Stomach smooth muscle (tissue), 2 donors: Measurements from ENCODE around the gene COQ8B.
"Not testable (repeated sequence)": the region's sequence is repeated elsewhere in the genome, so short reads cannot be mapped to it uniquely, and the experiment has no call there.

Experiments used
- H3K27ac ChIP-seq: one replicate; pipeline ENCODE4 v1.7.0; 2013; ENCODE audit warnings: mild to moderate bottlenecking, low read length, inconsistent platforms
- H3K27me3 ChIP-seq, 2 donors: one replicate each; pipeline ENCODE4 v1.7.0; 2013; ENCODE audit warnings: low read length in 2 of 2; ENCODE audit not compliant: insufficient read depth in 2 of 2, control insufficient read depth in 1 of 2
- H3K36me3 ChIP-seq, 2 donors: one replicate each; pipeline ENCODE4 v1.7.0; 2013; ENCODE audit warnings: low read length in 2 of 2; ENCODE audit not compliant: control insufficient read depth in 2 of 2, insufficient read depth in 2 of 2
- H3K4me1 ChIP-seq: one replicate; pipeline ENCODE4 v1.7.0; 2013; ENCODE audit warnings: low read length; ENCODE audit not compliant: control insufficient read depth, insufficient read depth
- H3K4me3 ChIP-seq, 2 donors: one replicate each; pipeline ENCODE4 v1.7.0; 2013; ENCODE audit warnings: low read length in 2 of 2
- H3K9ac ChIP-seq, 2 donors: one replicate each; pipeline ENCODE4 v1.7.0; 2013; ENCODE audit warnings: low read length in 2 of 2, mild to moderate bottlenecking in 1 of 2
- H3K9me3 ChIP-seq, 2 donors: one replicate each; pipeline ENCODE4 v1.7.0; 2013; ENCODE audit warnings: low read length in 2 of 2; ENCODE audit not compliant: control insufficient read depth in 2 of 2
- donor health status: healthy.
- donor health status: Pancreatic carcinoma.

Gene COQ8B

DNA sequence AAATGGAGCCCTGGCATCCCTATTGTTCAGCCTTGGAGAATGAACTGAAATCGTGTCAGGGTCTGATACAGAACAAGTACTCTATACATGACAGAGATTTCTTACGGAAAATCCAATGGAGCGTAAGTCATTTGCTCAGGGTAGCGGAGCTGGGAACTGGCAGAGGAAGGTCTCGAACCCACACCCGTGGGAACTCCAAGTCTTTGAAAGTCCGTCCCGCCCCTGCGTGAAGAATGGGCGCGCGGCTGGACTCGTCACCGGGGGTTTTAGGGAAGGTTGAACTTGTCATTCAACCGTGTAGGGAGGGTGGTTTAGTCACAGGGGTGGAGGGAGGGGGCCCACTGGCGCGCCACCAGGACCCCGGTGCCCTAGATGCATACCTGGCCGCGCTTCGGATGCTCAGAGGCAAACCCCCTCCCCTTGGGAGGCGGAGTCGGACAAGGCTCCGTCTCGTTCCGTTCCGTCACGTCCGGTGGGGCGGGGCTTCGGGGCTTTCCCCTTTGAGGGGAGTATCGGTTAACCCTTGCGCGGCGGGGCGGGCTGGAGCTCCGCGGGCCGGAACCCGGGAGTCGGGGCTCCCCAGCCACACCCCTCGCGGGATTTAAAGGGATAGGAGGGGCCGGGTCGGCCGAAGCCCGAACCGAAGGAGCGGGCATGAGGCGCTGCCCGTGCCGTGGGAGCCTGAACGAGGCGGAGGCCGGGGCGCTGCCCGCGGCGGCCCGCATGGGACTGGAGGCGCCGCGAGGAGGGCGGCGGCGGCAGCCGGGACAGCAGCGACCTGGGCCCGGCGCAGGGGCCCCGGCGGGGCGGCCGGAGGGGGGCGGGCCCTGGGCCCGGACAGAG is at the start of gene COQ8B, which contains the start of gene ITPKC:
Gene COQ8B, minus strand, starts transcription at position 405 of the 843 bp plus-strand sequence. CDS start 2,254 bp downstream, outside the sequence.
Gene ITPKC, plus strand, starts transcription at position 631 of the 843 bp plus-strand sequence. Its CDS starts 24 bp downstream, at position 655.
- Histone ChIP-seq H3K4me1 (peaks cover 62% of the 10 kb centered on the region), H3K9me3 (no peaks in the 10 kb centered on the region), H3K27me3 (no peaks in the 10 kb centered on the region), H3K27ac (peak within 1 kb of the TSS; percentile 100), H3K36me3 (no peaks in the 10 kb centered on the region), H3K4me3 (peak within 1 kb of the TSS; percentile 97 to 99), H3K9ac (peak within 1 kb of the TSS; percentile 97 to 98)

DNA sequence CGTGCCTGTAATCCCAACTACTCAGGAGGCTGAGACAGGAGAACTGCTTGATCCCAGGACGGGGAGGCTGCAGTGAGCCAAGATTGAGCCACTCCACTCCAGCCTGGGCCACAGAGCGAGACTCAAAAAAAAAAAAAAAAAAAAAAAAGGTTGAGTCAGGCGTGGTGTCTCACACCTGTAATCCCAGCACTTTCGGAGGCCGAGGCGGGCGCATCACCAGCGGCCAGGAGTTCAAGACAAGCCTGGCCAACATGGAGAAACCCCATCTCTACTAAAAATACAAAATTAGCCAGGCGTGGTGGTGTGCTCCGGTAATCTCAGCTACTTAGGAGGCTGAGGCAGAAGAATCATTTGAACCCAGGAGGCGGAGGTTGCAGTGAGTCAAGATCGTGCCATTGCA is 49.7 kb upstream of the COQ8B start:
- peaks cover 42 to 43% of the 10 kb centered on the region in 2 donors for H3K36me3 ChIP-seq
- not testable (repeated sequence) for H3K27me3 ChIP-seq, H3K27ac ChIP-seq, H3K9me3 ChIP-seq, H3K9ac ChIP-seq, H3K4me3 ChIP-seq, H3K4me1 ChIP-seq

DNA sequence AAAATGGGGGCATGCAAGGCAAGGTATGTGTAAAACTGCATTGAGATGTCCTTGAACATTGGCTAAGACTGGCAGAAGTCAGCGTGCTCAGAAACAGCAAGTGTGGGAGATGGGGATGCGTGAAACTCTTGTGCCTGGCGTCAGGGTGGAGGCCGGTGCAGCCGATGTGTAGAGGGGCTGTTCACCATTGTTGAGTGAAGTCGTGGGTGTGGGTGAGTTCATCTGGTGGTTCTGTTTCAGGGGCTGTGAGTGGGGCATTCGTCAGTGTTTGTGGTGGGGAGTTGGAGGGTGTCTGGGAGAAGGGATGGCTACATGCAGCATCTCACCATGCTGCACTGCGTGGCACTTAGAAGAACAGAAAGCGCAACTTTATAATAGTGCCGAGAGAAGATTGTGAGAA is 47.3 kb upstream of the COQ8B start:
- H3K36me3 ChIP-seq, result peaks cover 61 to 64% of the 10 kb centered on the region in 2 donors
- no peaks in the 10 kb centered on the region for H3K9me3 ChIP-seq
- H3K4me1 ChIP-seq, result no peaks in the 10 kb centered on the region
- no peak overlapping the region for H3K9ac ChIP-seq
- no peaks in the 10 kb centered on the region for H3K27me3 ChIP-seq
- H3K4me3 ChIP-seq, result no peak overlapping the region
- no peak overlapping the region for H3K27ac ChIP-seq

DNA sequence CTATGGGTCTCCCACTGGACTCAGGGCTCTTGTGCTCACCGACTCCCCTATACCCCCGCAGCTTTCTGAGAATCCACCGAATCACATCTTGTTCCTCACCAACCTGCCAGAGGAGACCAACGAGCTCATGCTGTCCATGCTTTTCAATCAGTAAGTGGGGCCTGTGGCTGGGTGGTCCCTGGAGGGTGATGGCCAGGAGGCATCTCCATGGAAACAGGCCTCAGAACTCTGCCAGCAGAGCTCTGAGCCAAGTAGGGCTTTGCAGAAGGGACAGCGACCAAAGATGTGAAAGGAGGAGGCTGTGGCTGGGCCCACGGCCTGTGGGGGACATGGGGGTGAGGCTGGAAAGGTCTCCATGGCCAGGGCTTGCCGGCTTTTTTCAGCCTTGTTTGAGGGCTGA is 46.8 kb upstream of the COQ8B start:
- Histone ChIP-seq H3K27me3 (no peaks in the 10 kb centered on the region), H3K9me3 (no peaks in the 10 kb centered on the region), H3K4me3 (no peak overlapping the region), H3K9ac (no peak overlapping the region), H3K36me3 (peaks cover 62 to 64% of the 10 kb centered on the region in 2 donors), H3K4me1 (no peaks in the 10 kb centered on the region), H3K27ac (no peak overlapping the region)

DNA sequence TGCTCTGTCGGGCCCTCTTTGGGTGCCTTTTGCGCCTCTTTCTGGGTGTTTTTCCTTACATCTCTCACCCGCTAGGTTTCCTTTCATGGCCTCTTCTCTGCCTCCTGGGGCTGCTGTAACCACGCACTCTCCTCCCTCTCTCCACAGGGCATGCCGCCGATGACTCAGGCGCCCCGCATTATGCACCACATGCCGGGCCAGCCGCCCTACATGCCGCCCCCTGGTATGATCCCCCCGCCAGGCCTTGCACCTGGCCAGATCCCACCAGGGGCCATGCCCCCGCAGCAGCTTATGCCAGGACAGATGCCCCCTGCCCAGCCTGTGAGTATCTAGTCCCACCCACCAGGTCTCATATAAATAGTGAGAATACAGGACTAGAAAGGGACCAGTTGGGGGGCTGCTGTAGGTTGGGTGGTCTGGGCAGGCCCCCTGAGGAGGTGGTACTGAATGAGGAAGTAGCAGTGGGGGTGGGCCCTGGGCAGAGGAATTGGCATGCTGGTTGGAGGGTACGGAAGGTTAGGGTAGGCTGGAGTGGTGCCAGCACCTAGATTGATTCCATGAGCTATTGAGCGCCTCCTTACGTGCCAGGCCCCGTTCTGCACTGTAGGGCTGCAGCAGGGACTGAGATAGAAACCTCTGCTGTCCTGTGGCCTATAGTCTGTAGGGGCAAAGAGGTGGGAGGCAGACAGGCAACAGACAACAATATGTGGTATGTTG is 46.2 kb upstream of the COQ8B start:
- no peak overlapping the region for H3K4me3 ChIP-seq
- no peak overlapping the region for H3K27ac ChIP-seq
- no peaks in the 10 kb centered on the region for H3K9me3 ChIP-seq
- no peak overlapping the region for H3K9ac ChIP-seq
- H3K36me3 ChIP-seq, result peaks cover 67 to 68% of the 10 kb centered on the region in 2 donors
- H3K4me1 ChIP-seq, result no peaks in the 10 kb centered on the region
- no peaks in the 10 kb centered on the region for H3K27me3 ChIP-seq

DNA sequence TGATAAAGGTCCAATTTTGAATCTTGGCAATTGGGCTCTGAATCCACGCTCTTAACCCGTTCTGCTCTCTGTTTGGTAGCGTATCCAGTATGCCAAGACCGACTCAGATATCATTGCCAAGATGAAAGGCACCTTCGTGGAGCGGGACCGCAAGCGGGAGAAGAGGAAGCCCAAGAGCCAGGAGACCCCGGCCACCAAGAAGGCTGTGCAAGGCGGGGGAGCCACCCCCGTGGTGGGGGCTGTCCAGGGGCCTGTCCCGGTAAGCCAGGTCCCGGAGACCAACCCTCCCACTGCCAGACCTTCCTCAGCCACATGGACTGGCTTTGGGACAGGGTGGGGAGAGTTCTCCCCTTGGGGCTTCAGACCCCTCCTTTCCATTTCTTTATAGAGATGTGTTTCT is 42.7 kb upstream of the COQ8B start:
- Histone ChIP-seq H3K4me1 (peaks cover 15% of the 10 kb centered on the region), H3K9ac (no peak overlapping the region), H3K9me3 (no peaks in the 10 kb centered on the region), H3K27me3 (no peaks in the 10 kb centered on the region), H3K27ac (no peak overlapping the region), H3K36me3 (peaks cover 67 to 68% of the 10 kb centered on the region in 2 donors), H3K4me3 (no peak overlapping the region)

DNA sequence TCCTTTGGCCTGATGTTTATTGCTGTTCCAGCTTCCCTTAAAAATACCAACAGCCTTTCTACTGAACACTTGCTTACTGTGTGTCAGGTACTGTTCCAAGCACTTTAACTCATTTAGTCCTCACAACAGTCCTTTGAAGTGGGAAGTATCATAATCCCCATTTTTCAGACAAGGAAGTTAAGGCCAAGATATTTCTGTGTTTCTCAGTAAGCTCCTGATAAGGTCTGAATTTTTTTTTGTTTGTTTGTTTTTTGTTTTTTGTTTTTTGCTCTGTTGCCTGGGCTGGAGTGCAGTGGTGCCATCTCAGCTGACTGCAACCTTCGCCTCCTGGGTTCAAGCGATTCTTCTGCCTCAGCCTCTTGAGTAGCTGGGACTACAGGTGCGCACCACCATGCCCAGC is 41.8 kb upstream of the COQ8B start:
- no peaks in the 10 kb centered on the region for H3K27me3 ChIP-seq
- H3K9ac ChIP-seq, result no peak overlapping the region
- H3K4me1 ChIP-seq, result peaks cover 19% of the 10 kb centered on the region
- H3K27ac ChIP-seq, result no peak overlapping the region
- peaks cover 58 to 59% of the 10 kb centered on the region in 2 donors for H3K36me3 ChIP-seq
- H3K4me3 ChIP-seq, result no peak overlapping the region
- H3K9me3 ChIP-seq, result no peaks in the 10 kb centered on the region

DNA sequence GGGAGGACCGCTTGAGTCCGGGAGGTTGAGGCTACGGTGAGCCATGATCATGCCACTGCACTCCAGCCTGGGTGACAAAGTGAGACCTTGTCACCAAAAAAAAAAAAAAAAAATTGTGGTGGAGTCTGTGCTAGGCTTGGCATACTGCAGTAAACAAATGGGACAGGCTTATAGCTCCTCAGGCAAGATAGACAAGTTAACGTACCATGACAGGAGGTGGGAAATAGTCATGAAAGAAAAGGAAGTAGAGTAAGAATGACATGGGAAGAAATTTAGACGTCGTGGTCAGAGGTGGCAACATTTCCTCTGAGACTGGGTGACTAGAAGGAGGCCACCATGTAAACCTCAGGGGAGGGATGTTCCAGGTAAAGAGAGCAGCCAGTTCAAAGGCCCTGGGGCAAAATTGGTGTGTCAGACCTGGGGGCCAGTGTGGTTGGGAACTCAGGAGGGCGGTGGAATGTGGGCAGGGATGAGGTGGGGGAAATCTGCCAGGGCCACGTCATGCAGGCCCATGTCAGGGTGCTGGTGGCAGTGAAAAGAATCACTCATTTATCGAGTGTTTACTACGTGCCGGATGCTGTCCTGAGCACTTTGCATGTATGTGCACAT is 39.9 kb upstream of the COQ8B start:
- H3K4me3 ChIP-seq, result no peak overlapping the region
- no peak overlapping the region for H3K27ac ChIP-seq
- H3K36me3 ChIP-seq, result peaks cover 41% of the 10 kb centered on the region in 2 donors
- peaks cover 29% of the 10 kb centered on the region for H3K4me1 ChIP-seq
- H3K9me3 ChIP-seq, result no peaks in the 10 kb centered on the region
- no peak overlapping the region for H3K9ac ChIP-seq
- H3K27me3 ChIP-seq, result no peaks in the 10 kb centered on the region

DNA sequence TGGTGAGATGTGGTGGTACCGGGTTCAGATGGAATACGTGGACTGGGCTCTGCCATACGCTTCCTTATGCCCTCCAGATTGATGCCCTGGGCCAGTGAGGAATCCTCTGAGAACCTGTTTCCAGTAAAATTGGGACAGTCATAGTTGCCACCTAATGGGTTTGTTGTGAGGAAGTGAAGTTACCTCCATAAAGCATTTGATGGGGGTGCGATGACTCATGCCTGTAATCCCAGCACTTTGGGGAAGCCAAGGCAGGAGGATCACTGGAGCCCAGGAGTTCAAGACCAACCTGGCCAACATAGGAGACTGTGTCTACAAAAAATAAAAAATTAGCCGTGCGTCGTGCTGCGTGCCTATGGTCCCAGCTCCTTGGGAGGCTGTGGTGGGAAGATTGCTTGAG is 39.1 kb upstream of the COQ8B start:
- H3K27me3 ChIP-seq, result no peaks in the 10 kb centered on the region
- H3K4me3 ChIP-seq, result no peak overlapping the region
- H3K9me3 ChIP-seq, result no peaks in the 10 kb centered on the region
- H3K4me1 ChIP-seq, result peaks cover 31% of the 10 kb centered on the region
- H3K36me3 ChIP-seq, result peaks cover 36 to 37% of the 10 kb centered on the region in 2 donors
- H3K27ac ChIP-seq, result no peak overlapping the region
- no peak overlapping the region for H3K9ac ChIP-seq

DNA sequence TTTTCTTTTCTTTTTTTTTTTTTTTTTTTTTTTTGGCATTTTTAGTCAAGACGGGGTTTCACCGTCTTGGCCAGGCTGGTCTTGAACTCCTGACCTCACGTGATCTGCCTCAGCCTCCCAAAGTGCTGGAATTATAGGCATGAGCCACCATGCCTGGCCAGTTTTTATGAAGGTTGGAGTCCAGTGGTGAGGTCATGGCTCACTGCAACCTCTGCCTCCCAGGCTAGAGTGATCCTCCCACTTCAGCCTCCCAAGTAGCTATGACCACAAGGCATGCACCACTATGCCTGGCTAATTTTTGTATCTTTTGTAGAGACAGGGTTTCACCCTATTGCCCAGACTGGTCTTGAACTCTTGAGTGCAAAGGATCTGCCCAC is 38.5 kb upstream of the COQ8B start:
- no peak overlapping the region for H3K4me3 ChIP-seq
- peaks cover 31 to 32% of the 10 kb centered on the region in 2 donors for H3K36me3 ChIP-seq
- peaks cover 31% of the 10 kb centered on the region for H3K4me1 ChIP-seq
- H3K9ac ChIP-seq, result no peak overlapping the region
- H3K27ac ChIP-seq, result no peak overlapping the region
- H3K9me3 ChIP-seq, result no peaks in the 10 kb centered on the region
- H3K27me3 ChIP-seq, result no peaks in the 10 kb centered on the region
